Left renal cortex interstitium (tissue), 4 donors: ENCODE measurements around the gene TICAM2. TPM values are rescaled to one million over a fixed set of nuclear protein-coding genes. Genes with fewer than 3 reads are reported as not detected.

Experiments used
- DNase-seq, 4 donors: peaks; one replicate each; pipeline ENCODE4 v3.0.0-alpha.2; 2013; ENCODE audit warnings: low read depth in 4 of 4, low spot score in 2 of 4, missing footprints in 1 of 4
- polyA plus RNA-seq, 4 donors: library from polyadenylated mRNA; unstranded; fragments of 120-200 nt; gene quantifications; one replicate each; pipeline ENCODE4 v1.2.1, GENCODE V29; 2013; ENCODE audit not compliant: insufficient read length in 4 of 4

TICAM2 gene
- polyA plus RNA-seq, 4 donors: 2.4 to 7.2 (median 4.2) TPM

GRCh38 chr5:115616472-115616871 lies 14.2 kb upstream of the TICAM2 start:
- no peak for DNase-seq

GRCh38 chr5:115611873-115612272 lies 9.6 kb upstream of the TICAM2 start:
- no peak for DNase-seq

GRCh38 chr5:115607935-115608334 lies 5.7 kb upstream of the TICAM2 start:
- no peak for DNase-seq

- no peak for DNase-seq
Observed at GRCh38 chr5:115605436-115605835, 3.2 kb upstream of the TICAM2 start.

- DNase-seq: no peak
Observed at GRCh38 chr5:115602591-115603125, 379 bp upstream of the TICAM2 start.

- no peak for DNase-seq
Observed at GRCh38 chr5:115600766-115601165, 1.5 kb downstream of the TICAM2 start.

GRCh38 chr5:115599924-115600323 lies 2.4 kb downstream of the TICAM2 start:
- DNase-seq: no peak

- DNase-seq: no peak
Observed at GRCh38 chr5:115599502-115599901, 2.8 kb downstream of the TICAM2 start.

GRCh38 chr5:115594128-115595047 lies 7.9 kb downstream of the TICAM2 start:
- DNase-seq: no peak

GRCh38 chr5:115589043-115589442 lies 13.2 kb downstream of the TICAM2 start:
- no peak for DNase-seq

GRCh38 chr5:115588640-115589039 lies 13.6 kb downstream of the TICAM2 start:
- DNase-seq: no peak

- no peak for DNase-seq
Observed at GRCh38 chr5:115586525-115587146, 15.6 kb downstream of the TICAM2 start.

- no peak for DNase-seq
Observed at GRCh38 chr5:115585265-115585664, 17.0 kb downstream of the TICAM2 start.

GRCh38 chr5:115584501-115584900 lies 17.8 kb downstream of the TICAM2 start:
- no peak for DNase-seq

GRCh38 chr5:115583474-115583873 lies 18.8 kb downstream of the TICAM2 start:
- no peak for DNase-seq

- DNase-seq: no peak
Observed at GRCh38 chr5:115580941-115581340, 21.3 kb downstream of the TICAM2 start.

GRCh38 chr5:115579747-115580173 lies 22.5 kb downstream of the TICAM2 start:
- DNase-seq: no peak

GRCh38 chr5:115579216-115579615 lies 23.1 kb downstream of the TICAM2 start:
- DNase-seq: no peak

GRCh38 chr5:115578657-115579056 lies 23.6 kb downstream of the TICAM2 start:
- DNase-seq: no peak

- DNase-seq: no peak
Observed at GRCh38 chr5:115577741-115578140, 24.5 kb downstream of the TICAM2 start.

GRCh38 chr5:115577329-115577728 lies 24.9 kb downstream of the TICAM2 start:
- DNase-seq: no peak
